ENCODE data around the gene LIMA1.
"Not testable (repeated sequence)": the region's sequence is repeated elsewhere in the genome, so short reads cannot be mapped to it uniquely, and the experiment has no call there.

Gene LIMA1

DNA sequence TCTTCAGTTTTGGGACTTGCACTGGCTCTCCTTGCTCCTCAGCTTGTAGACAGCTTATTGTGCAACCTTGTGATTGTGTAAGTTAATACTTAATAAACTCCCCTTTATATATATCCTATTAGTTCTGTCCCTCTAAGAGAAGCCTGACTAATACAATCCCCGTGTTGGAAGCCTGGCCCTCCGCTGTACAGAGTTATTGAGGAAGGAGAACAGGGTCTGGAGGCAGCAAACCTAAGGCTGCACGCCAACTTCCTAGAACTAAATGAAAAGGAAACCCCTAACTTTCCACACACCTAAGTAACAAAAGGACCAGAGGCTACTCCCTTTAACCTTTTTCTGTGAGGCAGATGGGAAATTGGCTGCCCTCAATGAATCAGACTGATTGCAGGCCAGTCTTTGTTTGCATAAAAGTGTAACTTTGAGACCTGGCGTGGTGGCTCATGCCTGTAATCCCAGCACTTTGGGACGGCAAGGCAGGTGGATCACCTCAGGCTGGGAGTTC, 42.6 kb upstream of the LIMA1 start:
- Histone ChIP-seq H4K20me1 (ENCODE audit: insufficient read depth, low read length) (no peaks in the 10 kb centered on the region), H3K9me3 (replicated peaks; ENCODE audit: insufficient read depth, low read length) (no peaks in the 10 kb centered on the region), H3K27me3 (replicated peaks; ENCODE audit: insufficient read depth, low read length) (no peaks in the 10 kb centered on the region), H3K36me3 (replicated peaks; ENCODE audit: insufficient read depth, low read length) (no peaks in the 10 kb centered on the region), H3K9ac (ENCODE audit: low read length) (no peak overlapping the region), H3K27ac (ENCODE audit: low read length) (no peak overlapping the region), H2AFZ (ENCODE audit: low read length) (no peak overlapping the region), H3K4me1 (ENCODE audit: low read length) (no peaks in the 10 kb centered on the region), H3F3A (ENCODE audit: insufficient read depth, low read length) (no peaks in the 10 kb centered on the region), H3K4me2 (ENCODE audit: low read depth, low read length) (no peak overlapping the region), H3K9me2 (replicated peaks; ENCODE audit: insufficient read depth, low read length) (no peaks in the 10 kb centered on the region), H3K79me2 (ENCODE audit: low read length) (no peaks in the 10 kb centered on the region), H3K4me3 (ENCODE audit: low read length) (no peak overlapping the region)
- DNase-seq, result no peak
- TF ChIP-seq EZH2 (optimal IDR thresholded peaks at IDR 0.05; ENCODE audit: low read depth, low read length) (no peak), EZH2phosphoT487 (IDR thresholded peaks at IDR 0.05; ENCODE audit: low read length) (no peak)
- TF ChIP-seq, protein P1, sequence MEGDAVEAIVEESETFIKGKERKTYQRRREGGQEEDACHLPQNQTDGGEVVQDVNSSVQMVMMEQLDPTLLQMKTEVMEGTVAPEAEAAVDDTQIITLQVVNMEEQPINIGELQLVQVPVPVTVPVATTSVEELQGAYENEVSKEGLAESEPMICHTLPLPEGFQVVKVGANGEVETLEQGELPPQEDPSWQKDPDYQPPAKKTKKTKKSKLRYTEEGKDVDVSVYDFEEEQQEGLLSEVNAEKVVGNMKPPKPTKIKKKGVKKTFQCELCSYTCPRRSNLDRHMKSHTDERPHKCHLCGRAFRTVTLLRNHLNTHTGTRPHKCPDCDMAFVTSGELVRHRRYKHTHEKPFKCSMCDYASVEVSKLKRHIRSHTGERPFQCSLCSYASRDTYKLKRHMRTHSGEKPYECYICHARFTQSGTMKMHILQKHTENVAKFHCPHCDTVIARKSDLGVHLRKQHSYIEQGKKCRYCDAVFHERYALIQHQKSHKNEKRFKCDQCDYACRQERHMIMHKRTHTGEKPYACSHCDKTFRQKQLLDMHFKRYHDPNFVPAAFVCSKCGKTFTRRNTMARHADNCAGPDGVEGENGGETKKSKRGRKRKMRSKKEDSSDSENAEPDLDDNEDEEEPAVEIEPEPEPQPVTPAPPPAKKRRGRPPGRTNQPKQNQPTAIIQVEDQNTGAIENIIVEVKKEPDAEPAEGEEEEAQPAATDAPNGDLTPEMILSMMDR (IDR thresholded peaks at IDR 0.05; ENCODE audit: low read length), result no peak

DNA sequence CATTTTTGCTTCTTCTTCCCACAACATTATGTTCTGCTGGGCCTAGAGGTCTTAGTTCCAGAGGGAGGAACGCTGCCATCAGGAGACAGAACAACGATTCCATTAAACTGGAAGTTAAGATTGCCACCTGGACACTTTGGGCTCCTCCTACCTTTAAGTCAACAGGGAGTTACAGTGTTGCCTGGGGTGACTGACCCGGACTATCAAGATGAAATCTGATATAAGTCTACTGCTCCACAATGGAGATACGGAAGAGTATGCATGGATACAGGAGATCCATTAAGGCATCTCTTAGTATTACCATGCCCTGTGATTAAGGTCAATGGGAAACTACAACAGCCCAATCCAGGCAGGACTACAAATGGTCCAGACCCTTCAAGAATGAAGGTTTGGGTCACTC, 41.5 kb upstream of the LIMA1 start:
- H3K9ac ChIP-seq (ENCODE audit: low read length); H3F3A ChIP-seq (ENCODE audit: insufficient read depth, low read length): not testable (repeated sequence)

DNA sequence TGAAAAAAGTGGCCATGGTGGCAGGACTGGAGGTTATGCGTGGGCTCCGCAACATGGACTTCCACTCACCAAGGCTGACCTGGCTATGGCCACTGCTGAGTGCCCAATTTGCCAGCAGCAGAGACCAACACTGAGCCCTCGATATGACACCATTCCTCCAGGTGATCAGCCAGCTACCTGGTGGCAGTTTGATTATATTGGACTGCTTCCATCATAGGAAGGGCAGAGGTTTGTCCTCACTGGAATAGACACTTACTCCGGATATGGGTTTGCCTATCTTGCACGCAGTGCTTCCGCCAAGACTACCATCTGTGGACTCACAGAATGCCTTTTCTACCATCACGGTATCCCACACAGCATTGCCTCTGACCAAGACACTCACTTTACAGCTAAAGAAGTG, 40.8 kb upstream of the LIMA1 start:
- H3K79me2 ChIP-seq (ENCODE audit: low read length); H3K9me2 ChIP-seq (replicated peaks; ENCODE audit: insufficient read depth, low read length): not testable (repeated sequence)

More for the DNA sequence above, 41.5 kb upstream of the LIMA1 start:
- not testable (repeated sequence) for H3K79me2 ChIP-seq (ENCODE audit: low read length); H3K27ac ChIP-seq (ENCODE audit: low read length); DNase-seq; H3K4me1 ChIP-seq (ENCODE audit: low read length); H3K9me2 ChIP-seq (replicated peaks; ENCODE audit: insufficient read depth, low read length); H3K36me3 ChIP-seq (replicated peaks; ENCODE audit: insufficient read depth, low read length); H2AFZ ChIP-seq (ENCODE audit: low read length); H4K20me1 ChIP-seq (ENCODE audit: insufficient read depth, low read length); H3K4me2 ChIP-seq (ENCODE audit: low read depth, low read length); H3K27me3 ChIP-seq (replicated peaks; ENCODE audit: insufficient read depth, low read length); H3K4me3 ChIP-seq (ENCODE audit: low read length); H3K9me3 ChIP-seq (replicated peaks; ENCODE audit: insufficient read depth, low read length)

DNA sequence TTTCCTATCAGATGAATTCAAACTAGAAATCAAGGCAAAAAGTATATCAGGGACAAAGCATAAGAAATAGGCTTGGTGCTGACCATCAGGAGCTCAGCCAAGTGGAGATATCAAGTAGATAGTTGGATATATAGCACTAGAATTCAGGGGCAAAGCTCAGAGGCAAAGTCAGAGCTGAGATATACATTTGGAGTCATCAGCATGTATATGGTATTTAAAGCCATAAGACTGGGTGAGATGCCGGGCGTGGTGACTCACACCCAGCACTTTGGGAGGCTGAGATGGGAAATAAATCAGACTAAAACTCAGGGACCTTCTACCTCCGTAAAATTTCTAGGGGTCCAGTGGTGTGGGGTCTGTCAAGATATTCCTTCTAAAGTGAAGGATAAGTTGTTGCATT, 38.9 kb upstream of the LIMA1 start:
- no peak overlapping the region for H3K27ac ChIP-seq (ENCODE audit: low read length)
- H3K9me3 ChIP-seq (replicated peaks; ENCODE audit: insufficient read depth, low read length), result no peaks in the 10 kb centered on the region
- no peak for TF ChIP-seq EZH2 (optimal IDR thresholded peaks at IDR 0.05; ENCODE audit: low read depth, low read length)
- TF ChIP-seq, protein P1 (IDR thresholded peaks at IDR 0.05; ENCODE audit: low read length), result no peak
- no peak for TF ChIP-seq EZH2phosphoT487 (IDR thresholded peaks at IDR 0.05; ENCODE audit: low read length)
- H3K9me2 ChIP-seq (replicated peaks; ENCODE audit: insufficient read depth, low read length), result no peaks in the 10 kb centered on the region
- H2AFZ ChIP-seq (ENCODE audit: low read length), result no peak overlapping the region
- H3K79me2 ChIP-seq (ENCODE audit: low read length), result no peaks in the 10 kb centered on the region
- DNase-seq, result no peak
- no peaks in the 10 kb centered on the region for H4K20me1 ChIP-seq (ENCODE audit: insufficient read depth, low read length)
- H3K4me1 ChIP-seq (ENCODE audit: low read length), result no peaks in the 10 kb centered on the region
- H3F3A ChIP-seq (ENCODE audit: insufficient read depth, low read length), result no peaks in the 10 kb centered on the region
- H3K4me2 ChIP-seq (ENCODE audit: low read depth, low read length), result no peak overlapping the region
- H3K9ac ChIP-seq (ENCODE audit: low read length), result no peak overlapping the region
- H3K4me3 ChIP-seq (ENCODE audit: low read length), result no peak overlapping the region
- no peaks in the 10 kb centered on the region for H3K36me3 ChIP-seq (replicated peaks; ENCODE audit: insufficient read depth, low read length)
- no peaks in the 10 kb centered on the region for H3K27me3 ChIP-seq (replicated peaks; ENCODE audit: insufficient read depth, low read length)

More for the DNA sequence above, 40.8 kb upstream of the LIMA1 start:
- not testable (repeated sequence) for H4K20me1 ChIP-seq (ENCODE audit: insufficient read depth, low read length); H3K4me2 ChIP-seq (ENCODE audit: low read depth, low read length); H3K36me3 ChIP-seq (replicated peaks; ENCODE audit: insufficient read depth, low read length); H3K4me3 ChIP-seq (ENCODE audit: low read length); H3K9ac ChIP-seq (ENCODE audit: low read length); H3K4me1 ChIP-seq (ENCODE audit: low read length); H3K9me3 ChIP-seq (replicated peaks; ENCODE audit: insufficient read depth, low read length); H3K27me3 ChIP-seq (replicated peaks; ENCODE audit: insufficient read depth, low read length); H3F3A ChIP-seq (ENCODE audit: insufficient read depth, low read length); H3K27ac ChIP-seq (ENCODE audit: low read length); DNase-seq; H2AFZ ChIP-seq (ENCODE audit: low read length)

All from MM.1S (cell line).